ENCODE measurements around the gene COMMD1. TPM values are rescaled to one million over a fixed set of nuclear protein-coding genes. Genes with fewer than 3 reads are reported as not detected.

Gene COMMD1
- total RNA-seq, 1 donor from 2014 or later: 43.0 TPM

GRCh38 chr2:61984682-61985081, 79.2 kb downstream of the COMMD1 start:
- intact Hi-C loops (cut with DNase I): no loop called here

GRCh38 chr2:61988462-61989366, 83.2 kb downstream of the COMMD1 start:
- H3K36me3 ChIP-seq: no peaks in the 10 kb centered on the region
- H3K27me3 ChIP-seq: no peaks in the 10 kb centered on the region
- no peak overlapping the region for H3K4me3 ChIP-seq
- H3K4me1 ChIP-seq: no peaks in the 10 kb centered on the region
- TF ChIP-seq POLR2AphosphoS5 (IDR thresholded peaks at IDR 0.05; ENCODE audit: insufficient read depth in 1 of 2, low read depth in 1 of 2): no peak
- no peak for TF ChIP-seq POLR2A (IDR thresholded peaks at IDR 0.05)
- no peak for TF ChIP-seq CTCF (IDR thresholded peaks at IDR 0.05)
- H3K9me3 ChIP-seq: no peaks in the 10 kb centered on the region
- no peak for DNase-seq (ENCODE audit: extremely low spot score in 2 of 2)
- intact Hi-C loops (cut with DNase I): no loop called here
- H3K27ac ChIP-seq: no peak overlapping the region

More at GRCh38 chr2:61984682-61985081, 79.2 kb downstream of the COMMD1 start:
- Histone ChIP-seq H3K4me1 (no peaks in the 10 kb centered on the region), H3K4me3 (no peak overlapping the region), H3K9me3 (no peaks in the 10 kb centered on the region), H3K36me3 (no peaks in the 10 kb centered on the region), H3K27me3 (no peaks in the 10 kb centered on the region), H3K27ac (no peak overlapping the region)
- DNase-seq (ENCODE audit: extremely low spot score in 2 of 2): no peak
- TF ChIP-seq CTCF (IDR thresholded peaks at IDR 0.05) (no peak), POLR2A (IDR thresholded peaks at IDR 0.05) (no peak), POLR2AphosphoS5 (IDR thresholded peaks at IDR 0.05; ENCODE audit: insufficient read depth in 1 of 2, low read depth in 1 of 2) (no peak)

- TF ChIP-seq CTCF (IDR thresholded peaks at IDR 0.05) (peak in 2 of 3 experiments; percentile 20 to 51), POLR2A (IDR thresholded peaks at IDR 0.05) (no peak)
- no peak overlapping the region for H3K4me3 ChIP-seq
- no peaks in the 10 kb centered on the region for H3K27me3 ChIP-seq
- H3K36me3 ChIP-seq: no peaks in the 10 kb centered on the region
- H3K4me1 ChIP-seq: no peaks in the 10 kb centered on the region
- DNase-seq (ENCODE audit: extremely low spot score in 2 of 2): no peak
- H3K27ac ChIP-seq: no peak overlapping the region
- H3K9me3 ChIP-seq: no peaks in the 10 kb centered on the region
- intact Hi-C loops (cut with DNase I): loop anchor here (10.0 kb wide), 1 partner anchor 411 kb away; no protein-coding TSS in a partner anchor
Measured at GRCh38 chr2:61993422-61994024, 88.0 kb downstream of the COMMD1 start.

- H3K4me3 ChIP-seq: no peak overlapping the region
- TF ChIP-seq POLR2A (IDR thresholded peaks at IDR 0.05): no peak
- no peaks in the 10 kb centered on the region for H3K27me3 ChIP-seq
- H3K9me3 ChIP-seq: no peaks in the 10 kb centered on the region
- no peaks in the 10 kb centered on the region for H3K36me3 ChIP-seq
- H3K4me1 ChIP-seq: no peaks in the 10 kb centered on the region
- intact Hi-C loops (cut with DNase I): loop anchor here (10.0 kb wide), 1 partner anchor 410 kb away; no protein-coding TSS in a partner anchor
- no peak overlapping the region for H3K27ac ChIP-seq
- no peak for DNase-seq (ENCODE audit: extremely low spot score in 2 of 2)
Measured at GRCh38 chr2:61994531-61994930, 89.1 kb downstream of the COMMD1 start.

- H3K4me1 ChIP-seq: no peaks in the 10 kb centered on the region
- DNase-seq (ENCODE audit: extremely low spot score in 2 of 2): no peak
- H3K27ac ChIP-seq: no peak overlapping the region
- H3K27me3 ChIP-seq: no peaks in the 10 kb centered on the region
- intact Hi-C loops (cut with DNase I): loop anchor here (10.0 kb wide), 1 partner anchor 410 kb away; no protein-coding TSS in a partner anchor
- H3K4me3 ChIP-seq: no peak overlapping the region
- H3K36me3 ChIP-seq: no peaks in the 10 kb centered on the region
- TF ChIP-seq CTCF (IDR thresholded peaks at IDR 0.05): no peak
- TF ChIP-seq POLR2A (IDR thresholded peaks at IDR 0.05): no peak
- no peak for TF ChIP-seq POLR2AphosphoS5 (IDR thresholded peaks at IDR 0.05; ENCODE audit: insufficient read depth in 1 of 2, low read depth in 1 of 2)
- no peaks in the 10 kb centered on the region for H3K9me3 ChIP-seq
Measured at GRCh38 chr2:61995065-61995464, 89.6 kb downstream of the COMMD1 start.

All from vagina (tissue), 2 donors.